Activated CD8-positive, alpha-beta memory T cell treated with anti-CD3 and anti-CD28 coated beads, Interleukin-2, amount 50 U/mL, for 1 hour (primary cell): ENCODE results near the gene FADS2.

ENCODE experiments used
- DNase-seq: peaks from one replicate; pipeline ENCODE4 v3.0.0-alpha.2; 2020; ENCODE audit errors: extremely low read depth

FADS2 gene

DNA sequence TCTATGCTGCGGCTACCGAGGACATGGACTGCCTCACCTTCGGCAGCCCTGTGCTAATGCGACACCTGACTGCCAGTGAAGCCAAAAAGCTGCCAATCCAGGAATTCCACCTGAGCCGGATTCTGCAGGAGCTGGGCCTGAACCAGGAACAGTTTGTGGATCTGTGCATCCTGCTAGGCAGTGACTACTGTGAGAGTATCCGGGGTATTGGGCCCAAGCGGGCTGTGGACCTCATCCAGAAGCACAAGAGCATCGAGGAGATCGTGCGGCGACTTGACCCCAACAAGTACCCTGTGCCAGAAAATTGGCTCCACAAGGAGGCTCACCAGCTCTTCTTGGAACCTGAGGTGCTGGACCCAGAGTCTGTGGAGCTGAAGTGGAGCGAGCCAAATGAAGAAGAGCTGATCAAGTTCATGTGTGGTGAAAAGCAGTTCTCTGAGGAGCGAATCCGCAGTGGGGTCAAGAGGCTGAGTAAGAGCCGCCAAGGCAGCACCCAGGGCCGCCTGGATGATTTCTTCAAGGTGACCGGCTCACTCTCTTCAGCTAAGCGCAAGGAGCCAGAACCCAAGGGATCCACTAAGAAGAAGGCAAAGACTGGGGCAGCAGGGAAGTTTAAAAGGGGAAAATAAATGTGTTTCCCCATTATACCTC is 32.1 kb upstream of the FADS2 start:
- DNase-seq: no peak

DNA sequence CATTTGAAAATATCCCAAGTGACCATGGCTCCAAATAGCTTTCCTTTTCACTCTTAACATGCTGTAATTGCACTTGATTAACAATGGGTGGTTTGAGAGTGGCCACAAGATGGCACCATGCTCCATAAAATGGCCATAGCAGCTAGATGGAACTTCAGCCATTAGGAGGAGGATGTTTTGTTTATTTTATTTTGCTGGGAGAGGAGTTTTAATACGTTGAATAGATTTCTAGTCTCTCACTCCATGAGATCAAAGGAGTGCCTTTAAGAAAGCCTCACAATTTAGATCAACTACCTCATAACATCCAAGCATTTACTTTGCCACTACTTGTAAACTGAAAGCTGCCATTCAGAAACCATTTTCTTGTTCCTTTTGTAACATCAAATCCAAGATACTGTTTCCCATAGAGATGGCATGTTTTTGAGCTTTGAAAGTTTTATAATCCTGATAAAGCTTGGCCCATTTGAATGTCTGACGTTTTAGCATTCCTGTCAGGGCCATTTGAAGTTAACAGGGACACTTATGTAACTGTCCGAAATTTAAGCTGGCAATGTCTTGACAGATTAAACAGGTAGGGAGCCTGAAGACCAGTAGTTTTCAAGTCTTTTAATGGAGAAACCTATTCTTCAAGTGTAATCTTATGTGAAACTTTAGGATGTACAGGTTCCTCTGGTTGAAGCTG is 30.7 kb upstream of the FADS2 start:
- no peak for DNase-seq

DNA sequence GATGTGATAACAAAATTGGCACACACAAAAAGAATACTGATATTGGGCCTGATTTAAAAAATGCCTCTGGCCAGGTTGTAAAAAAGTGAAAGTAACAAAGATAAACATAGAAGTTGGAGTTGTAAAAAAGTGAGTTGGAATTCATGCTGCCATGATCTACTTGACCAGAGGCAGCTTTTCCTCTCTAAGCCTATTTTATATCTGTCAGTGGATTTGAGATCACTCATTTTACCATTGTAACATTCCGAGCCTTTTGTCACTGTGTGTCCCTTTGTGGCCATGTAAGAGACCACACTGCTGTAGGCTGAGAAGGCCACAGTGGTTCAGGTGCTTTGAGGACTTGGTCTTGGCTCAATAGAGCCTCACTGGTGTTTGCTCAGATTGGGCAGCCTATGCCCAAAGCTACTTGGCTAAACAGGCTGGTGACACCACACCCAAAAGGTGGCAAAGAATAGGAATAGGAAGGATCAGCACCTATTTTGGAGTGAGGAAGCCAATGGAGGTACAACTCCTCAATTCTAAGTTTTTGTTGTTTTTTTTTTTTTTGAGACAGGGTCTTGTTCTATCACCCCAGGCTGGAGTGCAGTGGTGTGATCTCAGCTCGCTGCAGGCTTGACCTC is 28.3 kb upstream of the FADS2 start:
- no peak for DNase-seq

DNA sequence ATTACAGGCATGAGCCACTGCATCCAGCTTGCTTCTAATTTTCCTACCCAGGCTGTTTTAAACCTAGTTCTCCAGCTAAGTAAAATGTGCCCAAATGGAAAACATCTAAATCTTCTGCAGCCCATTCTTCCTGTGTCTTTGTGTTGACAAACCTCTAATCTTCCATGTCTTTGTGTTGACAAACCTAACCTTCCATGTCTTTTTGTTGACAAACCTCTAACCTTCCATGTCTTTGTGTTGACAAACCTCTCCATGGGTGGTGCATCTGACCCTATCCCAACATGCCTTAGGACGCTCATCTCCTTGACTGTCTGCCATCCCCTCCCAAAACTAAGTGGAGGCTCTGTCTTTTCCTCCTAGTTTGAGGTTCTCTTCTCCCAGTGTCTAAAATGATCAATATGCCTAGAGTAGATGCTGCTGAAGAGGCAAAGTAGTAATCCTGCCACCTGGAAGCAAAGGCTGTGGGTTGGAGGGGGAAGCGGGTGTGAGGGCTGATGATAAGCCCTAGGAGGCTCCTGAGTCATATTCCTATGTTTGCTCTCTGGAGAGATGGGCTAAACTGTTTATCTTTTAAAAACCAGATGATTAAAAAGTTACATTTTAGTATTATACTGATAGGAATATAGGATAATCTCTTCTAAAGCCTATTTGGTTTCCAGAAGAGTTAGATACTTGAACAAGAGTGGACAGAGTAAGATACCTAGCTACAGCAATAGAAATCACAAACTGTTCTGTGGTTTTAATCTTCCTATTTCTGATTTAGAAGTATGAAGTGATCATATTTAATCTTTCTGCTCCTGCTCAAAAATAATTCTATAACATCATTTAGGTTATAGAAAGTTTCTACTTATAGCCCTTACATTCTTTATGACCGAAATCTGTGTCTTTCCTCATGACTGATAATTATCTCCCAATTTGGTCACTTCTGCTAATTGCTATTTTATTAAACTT is 27.5 kb upstream of the FADS2 start:
- DNase-seq: no peak

DNA sequence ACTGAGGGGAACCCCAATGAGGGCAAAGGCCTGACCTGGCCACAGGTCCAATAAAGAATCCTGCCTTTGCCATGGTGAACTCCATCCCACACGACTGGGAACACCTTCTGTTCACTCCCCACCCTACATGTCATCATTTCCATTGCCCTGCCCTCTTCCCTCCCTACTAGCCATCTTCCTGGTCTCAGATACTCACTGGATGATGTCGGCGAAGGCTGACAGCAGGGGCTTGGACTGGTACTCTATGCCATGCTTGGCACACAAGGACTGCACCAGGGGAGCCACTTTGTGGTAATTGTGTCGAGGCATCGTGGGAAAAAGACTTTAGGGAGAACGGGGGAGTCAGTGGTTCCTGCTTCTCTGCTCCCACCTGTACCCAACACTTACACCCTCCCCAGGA is 25.5 kb upstream of the FADS2 start:
- no peak for DNase-seq

DNA sequence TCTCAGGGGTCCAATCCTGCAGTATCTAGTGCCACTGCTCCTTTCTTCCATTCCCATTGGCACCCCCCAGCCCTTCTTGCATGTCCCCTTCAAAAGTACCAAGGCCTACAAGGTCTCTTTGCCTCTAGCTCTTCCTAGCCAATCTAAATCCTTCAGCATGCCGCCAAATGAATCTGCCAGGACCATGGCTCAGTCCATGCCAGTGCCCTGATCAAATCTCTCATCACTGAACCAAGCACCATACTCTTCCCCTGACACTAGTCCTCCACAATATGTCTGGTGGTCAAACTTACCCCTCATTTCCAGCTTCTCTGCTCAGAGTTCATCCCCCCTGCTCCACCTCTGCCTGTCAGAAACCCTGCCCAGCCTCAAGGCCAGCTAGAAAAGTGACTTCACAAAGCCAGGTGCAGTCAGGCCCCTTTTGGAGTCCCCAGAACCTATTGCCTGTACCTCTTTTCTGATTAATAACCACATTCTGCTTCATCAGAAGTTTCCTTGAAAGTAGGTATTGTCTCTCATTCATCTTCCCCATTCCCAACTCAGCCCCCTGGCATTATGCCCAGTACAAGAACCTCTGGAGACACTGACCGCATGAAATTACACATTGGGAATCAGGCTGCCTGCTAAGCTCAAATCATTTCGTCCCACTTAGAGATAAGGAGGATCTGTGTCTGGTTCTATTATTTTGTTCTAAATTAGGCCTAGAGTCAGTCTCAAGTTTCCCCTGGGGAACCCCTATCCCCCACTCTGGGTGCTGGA is 24.0 kb upstream of the FADS2 start:
- no peak for DNase-seq

DNA sequence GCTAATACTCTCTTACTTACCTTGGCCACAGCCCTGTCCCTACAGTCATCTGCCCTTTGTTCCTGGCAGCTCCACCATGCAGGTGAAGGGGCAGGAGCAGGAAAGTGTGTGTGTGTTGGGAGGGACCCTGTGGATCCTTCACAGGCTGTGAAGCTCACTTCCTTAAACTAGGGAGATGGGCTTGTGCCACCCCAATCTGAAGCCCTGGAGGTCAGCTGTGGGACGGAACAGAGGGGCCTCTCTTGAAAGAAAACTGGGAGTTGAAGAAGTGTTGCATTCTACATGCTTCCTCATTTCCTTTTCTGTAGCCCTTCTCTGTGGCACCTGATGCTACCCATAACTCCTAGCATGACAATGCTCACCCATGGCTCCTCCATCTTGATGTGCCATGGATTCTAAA is 23.0 kb upstream of the FADS2 start:
- DNase-seq: no peak

DNA sequence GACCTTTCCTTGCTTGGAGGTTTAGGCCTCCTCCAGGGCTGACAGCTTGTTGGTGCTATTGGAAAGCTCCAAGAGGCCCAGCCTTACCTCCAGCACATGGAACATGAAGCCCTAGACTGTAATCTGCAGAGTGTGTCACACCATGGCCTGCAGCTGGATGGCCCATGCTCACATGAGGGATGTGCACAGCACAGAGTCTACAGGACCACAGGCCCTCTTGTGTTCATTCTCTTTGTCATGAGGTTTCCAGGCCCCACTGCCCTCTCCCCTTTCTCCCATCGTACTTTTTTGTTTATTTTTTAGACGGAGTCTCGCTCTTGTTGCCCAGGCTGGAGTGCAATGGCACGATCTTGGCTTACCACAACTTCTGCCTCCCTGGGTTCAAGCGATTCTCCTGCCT is 21.3 kb upstream of the FADS2 start:
- DNase-seq: no peak

DNA sequence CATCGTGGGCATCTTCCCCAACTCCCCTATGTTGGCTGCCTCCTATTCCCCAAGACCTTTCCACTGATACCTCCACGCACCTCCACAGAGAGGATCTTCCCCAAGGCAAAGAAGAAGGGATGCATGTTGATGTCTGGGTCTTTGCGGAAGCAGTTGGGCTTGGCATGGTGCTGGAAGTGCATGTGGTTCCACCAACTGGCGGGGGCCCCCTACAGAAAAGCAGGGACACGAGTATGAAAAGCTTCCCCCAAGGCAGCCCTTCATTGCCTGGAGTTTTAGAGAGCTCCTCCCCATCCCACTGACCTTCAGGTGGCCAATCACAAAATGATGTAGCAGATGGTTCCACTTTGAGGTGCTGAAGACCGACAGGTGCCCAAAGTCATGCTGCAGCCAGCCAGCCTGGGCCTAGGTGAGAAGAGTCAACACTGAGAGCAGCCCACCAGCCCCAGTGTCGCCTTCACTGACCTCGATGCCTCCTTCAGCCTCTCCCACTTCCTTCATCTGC is 17.4 kb upstream of the FADS2 start:
- no peak for DNase-seq

DNA sequence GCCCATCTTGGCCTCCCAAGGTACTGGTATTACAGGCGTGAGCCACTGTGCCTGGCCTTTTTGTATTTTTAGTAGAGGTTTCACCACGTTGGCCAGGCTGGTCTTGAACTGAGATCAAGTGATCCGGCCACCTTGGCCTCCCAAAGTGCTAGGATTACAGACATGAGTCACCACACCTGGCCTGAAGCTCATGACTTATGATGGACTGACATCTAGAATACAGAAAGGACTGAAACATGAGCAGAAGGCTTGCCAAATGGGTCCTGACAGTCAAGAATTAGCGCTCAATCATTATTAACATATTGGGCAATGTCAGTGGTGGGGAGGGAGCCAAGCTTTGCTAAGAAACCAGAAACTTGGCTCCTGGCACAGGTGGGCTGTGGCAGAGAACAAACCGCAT is 16.3 kb upstream of the FADS2 start:
- DNase-seq: no peak

DNA sequence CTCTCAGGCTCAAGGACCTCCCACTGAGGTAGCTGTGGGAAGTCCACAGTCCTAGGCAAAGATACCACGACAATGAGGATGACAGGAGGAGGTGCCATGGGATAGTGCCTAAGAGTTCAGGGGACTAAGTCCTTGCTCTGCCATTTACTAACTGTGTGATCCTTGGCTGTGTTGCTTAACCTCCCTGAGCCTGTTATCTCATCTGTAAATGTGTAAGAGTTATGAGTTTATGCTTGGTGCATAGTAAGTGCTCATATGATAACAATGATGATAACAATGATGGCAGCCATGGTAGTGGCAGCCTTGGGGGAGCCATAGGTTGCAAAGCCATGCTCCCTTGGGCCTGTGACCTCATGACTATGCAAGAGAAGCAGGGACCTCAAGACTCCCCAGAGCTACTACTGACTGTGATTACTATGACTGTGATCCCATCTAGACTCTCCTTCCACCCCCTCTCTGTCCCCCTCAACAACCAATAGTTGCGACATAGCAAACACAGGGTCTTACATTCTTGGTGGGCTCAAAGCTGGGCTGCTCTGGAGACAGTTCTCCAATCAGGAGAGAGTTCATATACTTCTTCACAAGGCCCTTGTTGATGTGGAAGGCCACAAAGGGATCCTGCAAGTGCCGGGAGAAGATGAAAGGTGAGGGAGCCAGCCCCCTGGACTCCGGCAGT is 15.2 kb upstream of the FADS2 start:
- DNase-seq: no peak

DNA sequence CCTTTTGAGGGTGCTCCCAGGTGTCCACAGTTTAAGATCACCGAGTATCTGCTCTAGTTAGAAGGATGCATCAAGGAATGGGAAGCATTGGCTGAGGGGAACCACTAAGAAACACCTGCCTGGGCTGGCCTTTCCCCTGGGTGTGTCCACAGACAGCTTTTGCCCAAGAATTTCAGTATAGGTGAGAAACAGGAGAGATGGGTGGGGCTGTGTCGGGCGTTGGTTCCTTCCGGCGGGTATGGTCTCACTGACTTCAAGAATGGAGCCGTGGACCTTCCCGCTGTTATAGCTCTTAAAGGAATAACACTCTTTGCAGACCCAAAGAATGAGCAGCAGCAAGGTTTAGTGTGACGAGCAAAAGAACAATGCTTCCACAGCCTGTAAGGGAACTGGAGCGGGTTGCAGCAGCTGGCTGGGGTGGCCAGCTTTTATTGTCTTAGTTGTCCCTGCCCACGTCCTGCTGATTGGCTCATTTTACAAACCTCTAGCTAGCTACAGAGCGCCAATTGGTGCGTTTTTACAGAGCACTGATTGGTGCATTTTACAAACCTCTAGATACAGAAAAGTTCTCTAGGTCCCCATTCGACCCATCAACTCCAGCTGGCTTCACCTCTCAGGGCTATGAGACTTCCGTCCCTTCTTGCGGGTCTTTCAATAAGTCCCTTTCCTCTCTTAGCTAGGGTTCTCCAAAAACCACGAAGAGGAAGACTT is 13.7 kb upstream of the FADS2 start:
- DNase-seq: no peak

DNA sequence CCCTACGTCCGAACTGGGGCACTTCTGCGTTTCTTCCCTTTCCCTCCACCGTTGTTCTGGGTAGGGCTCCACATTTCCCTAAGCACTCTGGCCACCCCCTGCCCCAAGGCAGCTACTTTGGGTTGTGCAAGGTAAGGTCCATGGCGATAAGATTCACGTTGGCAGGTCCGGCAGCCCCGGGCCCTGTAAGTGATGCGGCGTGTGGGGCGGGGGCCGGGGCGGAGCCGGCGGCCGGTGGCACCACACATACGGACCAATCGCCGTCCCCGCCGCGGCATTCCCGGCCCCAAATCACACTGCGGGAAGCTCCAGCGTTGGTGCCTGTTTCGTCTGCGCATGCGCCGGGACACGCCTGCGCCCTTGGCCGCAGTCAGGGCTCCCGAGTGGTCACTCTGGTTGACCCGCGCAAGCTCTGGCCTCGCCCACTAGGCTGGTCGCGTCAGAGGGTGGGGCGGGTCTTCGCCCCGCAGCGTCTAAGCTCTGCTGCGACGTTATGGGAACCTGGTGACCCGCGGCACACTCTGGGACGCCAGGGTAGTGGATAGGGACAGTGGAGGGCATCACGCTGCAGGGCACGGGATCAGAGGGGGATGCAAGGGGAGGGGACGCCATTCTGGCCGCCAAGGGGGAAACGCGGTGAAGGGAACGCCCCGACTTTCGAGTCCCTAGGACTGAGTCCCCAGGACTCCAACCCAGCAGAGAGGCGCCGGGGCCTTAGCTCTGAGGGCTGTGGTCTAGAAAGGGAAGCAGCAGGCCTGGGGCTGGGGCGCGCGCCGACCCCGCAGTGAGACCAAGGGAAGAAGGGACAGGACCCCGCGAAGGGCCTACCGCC is 12.9 kb upstream of the FADS2 start:
- no peak for DNase-seq

DNA sequence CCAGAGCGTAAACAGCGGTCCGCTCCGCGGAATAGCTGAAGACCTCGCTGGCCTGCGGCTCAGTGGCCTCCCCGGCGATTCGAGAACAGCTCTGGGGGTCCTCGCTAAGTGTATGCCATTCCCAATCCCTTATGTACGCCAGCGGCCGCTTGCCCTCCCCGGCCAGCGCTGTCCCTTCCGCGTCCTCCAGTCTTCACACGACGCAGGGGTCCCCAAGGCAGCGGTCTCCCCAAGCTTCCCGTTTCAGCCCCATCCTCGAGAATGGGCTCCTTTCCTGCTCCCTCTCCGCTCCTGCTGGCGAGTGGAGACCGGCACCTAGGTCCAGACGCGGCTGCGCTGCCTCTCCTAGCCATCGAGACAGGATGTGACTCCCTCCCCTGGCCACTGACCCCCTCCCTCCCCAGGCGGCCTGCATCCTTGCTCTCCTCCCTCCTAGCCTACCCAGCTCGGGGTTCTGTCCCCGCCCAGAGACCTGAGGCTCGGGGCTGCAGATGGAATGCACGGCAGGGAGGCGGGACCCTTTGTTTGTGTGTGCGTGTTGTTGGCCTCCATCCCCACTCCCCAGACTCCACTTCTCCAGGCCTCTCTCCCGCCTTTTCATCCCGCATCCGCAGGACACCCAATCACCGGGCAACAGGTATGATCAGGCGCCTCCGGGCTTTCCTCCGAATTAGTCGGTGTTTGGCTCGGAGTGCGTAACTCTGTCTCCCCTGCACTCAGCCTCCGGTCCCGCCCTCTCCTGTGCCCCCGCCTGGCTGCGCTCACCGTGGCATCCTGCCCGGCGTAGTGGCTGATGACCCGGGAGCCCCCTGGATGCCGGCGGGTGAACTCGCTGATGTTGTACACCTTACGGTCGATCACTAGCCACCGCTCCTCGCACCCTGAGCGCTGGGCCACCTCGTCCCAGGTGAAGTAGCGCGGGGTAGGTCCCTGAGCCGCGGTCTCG is 12.0 kb upstream of the FADS2 start:
- no peak for DNase-seq

DNA sequence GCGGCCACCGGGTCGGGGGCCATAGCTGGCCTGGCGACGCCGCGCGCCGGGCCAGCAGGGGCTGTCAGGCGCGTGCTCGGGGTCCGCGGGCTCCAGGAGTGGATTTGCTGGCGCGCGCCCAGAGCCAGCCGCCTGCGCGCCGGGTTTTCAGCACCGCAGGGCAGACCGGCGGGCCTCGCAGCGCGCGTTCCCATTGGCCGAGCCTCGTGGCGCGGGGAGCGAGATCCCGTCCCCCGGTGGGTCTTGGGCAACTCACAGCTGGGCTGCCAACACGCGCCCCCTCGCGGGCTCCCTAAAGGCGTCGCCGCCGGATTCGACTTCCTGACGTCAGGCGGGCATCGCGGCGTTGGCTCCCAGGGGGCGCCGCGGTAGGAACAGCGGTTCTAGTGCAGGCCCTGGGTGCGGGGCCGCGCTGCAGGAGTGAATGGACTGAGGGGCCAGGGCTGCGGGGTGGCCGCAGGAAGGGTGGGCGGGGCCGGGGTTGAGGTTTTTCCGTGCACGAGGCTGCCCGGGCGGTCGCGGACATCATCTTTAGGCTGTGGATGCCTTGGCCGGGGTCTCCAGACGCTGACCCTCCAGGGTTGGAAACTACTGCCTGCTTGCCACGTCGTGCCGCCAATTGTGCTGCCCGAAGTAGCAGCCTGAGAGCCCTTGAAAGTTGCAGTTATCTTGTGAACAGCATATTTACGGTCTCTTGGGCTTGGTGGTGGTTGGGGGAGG is 11.2 kb upstream of the FADS2 start, which contains the start of gene FADS1:
TSS of gene FADS1 (minus strand) at position 268 of the 720 bp plus-strand sequence. CDS start at position 194, 74 bp downstream.
- DNase-seq: no peak

DNA sequence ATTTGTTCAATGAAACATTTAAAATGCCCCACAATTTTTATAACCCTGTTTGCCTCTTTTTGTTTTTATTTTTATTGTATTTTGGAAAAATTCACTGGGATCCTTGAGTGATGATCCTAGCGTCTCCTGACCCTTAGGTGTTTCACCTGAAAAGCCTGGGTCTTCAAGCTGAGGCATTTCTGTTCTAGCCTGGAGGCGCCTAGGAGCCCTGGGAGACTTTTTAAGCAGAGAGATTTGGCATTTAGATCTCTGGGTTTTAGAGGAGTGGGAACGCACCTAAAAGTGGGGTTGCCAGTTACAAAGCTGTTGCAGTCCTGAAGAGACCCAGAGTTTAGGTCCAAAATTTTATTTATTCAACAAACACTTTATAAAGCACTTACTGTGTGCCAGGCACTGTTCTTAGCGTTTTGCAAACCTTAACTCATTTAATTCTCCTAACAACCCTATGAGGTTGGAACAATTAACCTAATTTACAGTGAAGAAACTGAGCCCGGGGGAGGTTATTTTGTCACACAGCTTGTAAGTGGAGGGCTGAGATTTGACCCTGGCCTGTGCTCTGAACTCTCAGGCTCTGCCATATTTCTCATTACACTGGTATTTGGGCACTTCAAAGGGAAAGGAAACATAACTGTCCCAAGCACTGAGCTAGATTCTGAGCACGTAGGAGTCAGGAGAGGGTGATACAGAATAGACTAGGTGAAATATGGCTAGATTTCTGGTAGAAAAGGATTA is 10.5 kb upstream of the FADS2 start:
- no peak for DNase-seq

DNA sequence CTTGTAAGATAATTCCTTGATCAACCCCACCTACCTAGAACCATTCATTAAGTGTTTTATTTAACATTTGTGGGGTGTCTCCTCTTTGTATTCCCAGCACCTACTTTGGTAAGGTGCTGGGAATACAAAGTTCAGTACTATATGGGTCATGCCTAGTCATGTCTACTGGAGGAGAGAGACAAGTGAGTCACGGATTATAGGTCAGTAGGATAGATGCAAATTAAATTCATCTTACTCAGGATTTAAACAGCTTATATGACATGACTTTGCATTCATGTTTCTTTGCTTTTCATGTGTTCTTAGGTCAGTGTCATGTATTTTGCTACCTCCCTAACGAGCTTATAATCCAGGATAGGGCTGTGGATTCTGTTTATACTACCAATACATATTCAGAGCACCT is 7.9 kb upstream of the FADS2 start:
- DNase-seq: no peak
